Right lobe of liver (tissue), 6 donors: ENCODE measurements around the gene CCR1. TPM values are rescaled to one million over a fixed set of nuclear protein-coding genes. Genes with fewer than 3 reads are reported as not detected.

Experiments
- ATAC-seq, 4 donors: fragments of 200-7000 bp; cut with Tn5 transposase; one replicate each; pipeline ENCODE4 v1.9.1; 2020; ENCODE audit warnings: mild to moderate bottlenecking in 4 of 4, moderate library complexity in 4 of 4
- DNase-seq, 3 donors: peaks; one replicate each; pipeline ENCODE4 v3.0.0-alpha.2; 2020
- H3K27ac ChIP-seq, 3 donors: fragments of 200-600 bp; one replicate each; pipeline ENCODE4 v1.8.0; 2022
- H3K27me3 ChIP-seq, 2 donors: fragments of 200-600 bp; one replicate each; pipeline ENCODE4 v1.8.0; 2022
- H3K36me3 ChIP-seq, 4 donors: fragments of 200-600 bp; sonication (generic) in 1 of 4; one replicate each; pipeline versions ENCODE4 v1.5.1 to v1.8.0; 2017 to 2022; ENCODE audit warnings: control low read depth in 1 of 4
- H3K4me1 ChIP-seq, 4 donors: fragments of 200-600 bp; sonication (generic) in 1 of 4; one replicate each; pipeline versions ENCODE4 v1.5.1 to v1.8.0; 2017 to 2022; ENCODE audit warnings: control low read depth in 1 of 4
- H3K4me3 ChIP-seq, 3 donors: fragments of 200-600 bp; one replicate each; pipeline ENCODE4 v1.8.0; 2022
- H3K9me3 ChIP-seq, 4 donors: fragments of 200-600 bp; sonication (generic) in 1 of 4; one replicate each; pipeline versions ENCODE4 v1.5.1 to v1.8.0; 2017 to 2022; ENCODE audit warnings: control low read depth in 1 of 4
- POLR2A ChIP-seq: fragments of 450-650 bp; IDR thresholded peaks from one replicate; pipeline ENCODE4 v1.6.1; 2017; ENCODE audit warnings: antibody characterized with exemption, mild to moderate bottlenecking
- WGBS: methylation state at CpG from one replicate; pipeline ENCODE4 v1.1.6; 2018; ENCODE audit warnings: low coverage, low lambda C conversion rate; ENCODE audit not compliant: insufficient coverage; ENCODE audit errors: missing lambda C conversion rate; 5-methylcytosine and 5-hydroxymethylcytosine counted together
- intact Hi-C, 2 donors: fragments of 100-400 bp; cut with DNase I; formaldehyde crosslinking; loops; one replicate each; pipeline versions ENCODE4 v1.11.2 to v1.14.1; 2022
- total RNA-seq, 6 experiments: library from RNA; depleted of rRNA in 2 of 6; stranded (reverse); fragments of >200 nt in 2 of 6; fragmentation: NEBNext Ultra II Directional in 3 of 6; extraction: Animal tissue kit (Norgen Biotek cat#: 25700) in 3 of 6; gene quantifications; one replicate each; pipeline versions ENCODE4 v1.1.0 to v1.2.4, GENCODE V29; 2016 to 2023
- TF ChIP-seq, protein P1 (sequence below), 4 donors: fragments of 200-600 bp in 3 of 4; fragments of 450-650 bp in 1 of 4; IDR thresholded peaks; one replicate each; pipeline versions ENCODE4 v1.5.1 to v1.8.0; 2016 to 2022; ENCODE audit warnings: antibody characterized with exemption in 4 of 4, mild to moderate bottlenecking in 2 of 4
- donor health status: DM: no; HTN: yes; CAD: no.
- donor health status: DM: no; HTN: no; CAD: no.
- donor health status: DM: no; HTN: no; CAD: no.
- donor health status: DM: no; HTN: yes; CAD: no.
- donor health status: DM: no; HTN: yes; CAD: no.

The CCR1 gene
- total RNA-seq, 6 experiments from 2014 or later, result 1.6 to 17.3 (median 3.1) TPM

DNA sequence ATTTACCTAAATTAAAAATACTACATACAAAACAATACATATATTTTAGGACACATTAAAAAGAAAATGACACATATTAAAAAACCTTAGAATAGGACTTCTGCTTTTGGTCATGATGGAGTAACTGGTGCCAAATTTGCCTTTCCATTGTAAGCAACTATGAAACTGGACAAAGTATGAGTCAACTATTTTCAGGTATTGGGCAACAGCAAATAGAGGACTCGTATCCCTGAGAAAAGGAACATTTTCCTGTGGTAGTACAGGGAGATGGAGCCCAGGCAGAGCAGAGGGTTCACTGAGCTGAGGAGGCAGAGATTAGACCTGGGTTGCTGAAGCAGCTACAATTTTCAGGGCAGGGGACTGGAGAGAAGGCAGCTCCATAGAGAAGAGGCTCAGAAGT, 14.7 kb downstream of the CCR1 start:
- intact Hi-C loops, result no loop called here
- H3K9me3 ChIP-seq, result no peaks in the 10 kb centered on the region
- no peaks in the 10 kb centered on the region for H3K4me1 ChIP-seq
- WGBS, result 0% methylated on average over 1 of the region's 1 CpG
- peak in 2 of 4 donors; percentile 43 to 72 for ATAC-seq
- H3K4me3 ChIP-seq, result no peak overlapping the region
- no peaks in the 10 kb centered on the region for H3K36me3 ChIP-seq
- no peak overlapping the region for H3K27ac ChIP-seq
- no peaks in the 10 kb centered on the region for H3K27me3 ChIP-seq
- no peak for TF ChIP-seq POLR2A
- TF ChIP-seq, protein P1, sequence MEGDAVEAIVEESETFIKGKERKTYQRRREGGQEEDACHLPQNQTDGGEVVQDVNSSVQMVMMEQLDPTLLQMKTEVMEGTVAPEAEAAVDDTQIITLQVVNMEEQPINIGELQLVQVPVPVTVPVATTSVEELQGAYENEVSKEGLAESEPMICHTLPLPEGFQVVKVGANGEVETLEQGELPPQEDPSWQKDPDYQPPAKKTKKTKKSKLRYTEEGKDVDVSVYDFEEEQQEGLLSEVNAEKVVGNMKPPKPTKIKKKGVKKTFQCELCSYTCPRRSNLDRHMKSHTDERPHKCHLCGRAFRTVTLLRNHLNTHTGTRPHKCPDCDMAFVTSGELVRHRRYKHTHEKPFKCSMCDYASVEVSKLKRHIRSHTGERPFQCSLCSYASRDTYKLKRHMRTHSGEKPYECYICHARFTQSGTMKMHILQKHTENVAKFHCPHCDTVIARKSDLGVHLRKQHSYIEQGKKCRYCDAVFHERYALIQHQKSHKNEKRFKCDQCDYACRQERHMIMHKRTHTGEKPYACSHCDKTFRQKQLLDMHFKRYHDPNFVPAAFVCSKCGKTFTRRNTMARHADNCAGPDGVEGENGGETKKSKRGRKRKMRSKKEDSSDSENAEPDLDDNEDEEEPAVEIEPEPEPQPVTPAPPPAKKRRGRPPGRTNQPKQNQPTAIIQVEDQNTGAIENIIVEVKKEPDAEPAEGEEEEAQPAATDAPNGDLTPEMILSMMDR (IDR thresholded peaks at IDR 0.05), result no peak
- no peak for DNase-seq

DNA sequence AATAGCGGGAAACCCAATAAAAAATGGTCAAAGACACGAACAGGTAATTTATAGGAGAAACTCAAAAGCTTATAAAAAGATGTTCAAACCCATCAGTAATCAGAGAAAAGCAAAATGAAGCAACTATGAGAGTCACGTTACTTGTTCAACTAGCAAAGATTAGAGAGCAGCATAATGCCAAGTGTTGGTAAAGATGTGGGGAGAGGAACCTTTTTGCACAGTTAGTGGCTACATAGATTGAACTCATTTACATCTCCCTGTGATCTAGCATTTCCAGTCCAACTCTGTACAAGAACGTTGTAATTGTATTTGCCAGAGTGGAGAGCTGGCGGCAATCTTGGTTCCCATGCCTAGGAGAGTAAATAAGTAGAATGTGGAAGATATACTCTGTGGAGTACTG, 15.2 kb downstream of the CCR1 start:
- TF ChIP-seq, protein P1 (IDR thresholded peaks at IDR 0.05), result no peak
- TF ChIP-seq POLR2A, result no peak
- Histone ChIP-seq H3K4me1 (no peaks in the 10 kb centered on the region), H3K4me3 (no peak overlapping the region), H3K36me3 (no peaks in the 10 kb centered on the region), H3K9me3 (no peaks in the 10 kb centered on the region), H3K27ac (no peak overlapping the region), H3K27me3 (no peaks in the 10 kb centered on the region)
- intact Hi-C loops, result no loop called here
- no peak for ATAC-seq
- DNase-seq, result no peak
- 68% methylated on average over 5 of the region's 5 CpGs for WGBS

DNA sequence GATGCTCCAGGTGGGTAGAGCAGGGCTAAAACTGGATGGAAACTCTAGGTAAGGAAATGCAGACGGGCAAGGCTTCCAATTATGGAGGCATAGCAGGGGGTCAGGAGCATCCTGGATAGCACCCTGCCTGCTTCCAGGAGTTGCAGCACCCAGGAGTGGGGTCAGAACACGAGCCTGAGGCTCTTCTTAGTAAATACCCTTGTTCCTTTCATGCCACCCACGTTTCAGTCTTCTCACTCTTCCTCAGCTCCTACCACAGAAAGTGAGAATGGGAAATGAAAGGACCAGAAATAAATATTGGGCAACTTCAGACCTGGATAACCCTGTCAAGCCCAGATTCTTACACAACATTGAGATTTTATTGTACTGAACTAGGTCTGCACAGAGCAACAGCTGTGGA, 16.4 kb downstream of the CCR1 start:
- H3K27me3 ChIP-seq, result no peaks in the 10 kb centered on the region
- no peaks in the 10 kb centered on the region for H3K4me1 ChIP-seq
- 26% methylated on average over 3 of the region's 3 CpGs for WGBS
- H3K27ac ChIP-seq, result no peak overlapping the region
- ATAC-seq (peak in 2 of 4 donors; percentile 52 to 67), DNase-seq (no peak)
- no peaks in the 10 kb centered on the region for H3K9me3 ChIP-seq
- TF ChIP-seq POLR2A, result no peak
- TF ChIP-seq, protein P1 (IDR thresholded peaks at IDR 0.05), result no peak
- H3K36me3 ChIP-seq, result no peaks in the 10 kb centered on the region
- intact Hi-C loops, result no loop called here
- no peak overlapping the region for H3K4me3 ChIP-seq

DNA sequence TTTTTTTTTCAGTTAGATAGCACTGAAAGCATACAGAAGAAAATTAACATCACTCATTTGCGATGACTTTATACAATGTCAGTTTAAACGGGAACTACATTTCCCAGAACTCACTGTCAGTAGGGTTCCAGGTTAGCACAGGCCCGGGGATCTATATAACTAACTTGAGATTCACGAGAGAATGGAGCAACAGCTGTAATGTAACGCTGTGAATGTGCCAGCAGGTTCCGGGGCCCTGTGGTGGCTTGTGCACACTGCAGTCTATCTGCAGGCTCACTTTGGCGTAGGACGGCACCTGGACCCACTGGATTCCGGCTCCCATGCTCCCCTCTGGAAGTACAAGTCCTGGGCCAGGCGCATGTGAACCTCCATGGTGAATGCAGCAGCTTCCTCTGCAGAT, 19.4 kb downstream of the CCR1 start:
- no peak overlapping the region for H3K27ac ChIP-seq
- peak in 1 of 3 donors; percentile 33 for DNase-seq

More for the DNA sequence above, 19.4 kb downstream of the CCR1 start:
- H3K4me3 ChIP-seq, result no peak overlapping the region
- H3K27me3 ChIP-seq, result no peaks in the 10 kb centered on the region
- 90% methylated on average over 2 of the region's 10 CpGs for WGBS
- no peak for ATAC-seq
- no peaks in the 10 kb centered on the region for H3K36me3 ChIP-seq
- no peaks in the 10 kb centered on the region for H3K4me1 ChIP-seq
- intact Hi-C loops, result no loop called here
- H3K9me3 ChIP-seq, result no peaks in the 10 kb centered on the region
- TF ChIP-seq, protein P1 (IDR thresholded peaks at IDR 0.05), result no peak
- no peak for TF ChIP-seq POLR2A
